OCI-LY1 (cell line): Measurements from ENCODE around the gene MDGA2.

Experiments used
- H2AFZ ChIP-seq: fragments of 200-600 bp; sonication (generic), shearing (Covaris generic); 2 replicates; pipeline ENCODE4 v1.6.0; 2014; ENCODE audit warnings: antibody characterized with exemption, mild to moderate bottlenecking, low read length
- H3F3A ChIP-seq: fragments of 200-600 bp; sonication (generic), shearing (Covaris generic); 2 replicates; pipeline ENCODE4 v1.6.0; 2014; ENCODE audit warnings: mild to moderate bottlenecking, antibody characterized with exemption, low read length, moderate library complexity; ENCODE audit not compliant: insufficient read depth
- H3K27ac ChIP-seq: fragments of 200-600 bp; sonication (generic); 2 replicates; pipeline ENCODE4 v1.5.1; 2014; ENCODE audit warnings: low read length, mixed run types, mild to moderate bottlenecking, low read depth; ENCODE audit not compliant: poor library complexity, severe bottlenecking
- H3K27me3 ChIP-seq: fragments of 200-600 bp; sonication (generic); 2 replicates; pipeline ENCODE4 v1.6.0; 2014; ENCODE audit warnings: antibody characterized with exemption, mild to moderate bottlenecking, low read length, moderate library complexity; ENCODE audit not compliant: insufficient read depth
- H3K36me3 ChIP-seq: fragments of 200-600 bp; sonication (generic); 2 replicates; pipeline ENCODE4 v1.6.1; 2014; ENCODE audit warnings: mild to moderate bottlenecking, antibody characterized with exemption, low read length, moderate library complexity, mixed read lengths; ENCODE audit not compliant: insufficient read depth
- H3K4me1 ChIP-seq: fragments of 200-600 bp; sonication (generic); 2 replicates; pipeline ENCODE4 v1.5.1; 2014; ENCODE audit warnings: mild to moderate bottlenecking, low read length, moderate library complexity; ENCODE audit not compliant: insufficient read depth, severe bottlenecking
- H3K4me2 ChIP-seq: fragments of 200-600 bp; sonication (generic), shearing (Covaris generic); 2 replicates; pipeline ENCODE4 v1.6.1; 2014; ENCODE audit warnings: low read length
- H3K4me3 ChIP-seq: fragments of 200-600 bp; sonication (generic); 2 replicates; pipeline ENCODE4 v1.5.1; 2014; ENCODE audit warnings: low read length, low read depth, mild to moderate bottlenecking, mixed read lengths; ENCODE audit not compliant: poor library complexity, severe bottlenecking
- H3K79me2 ChIP-seq: fragments of 200-600 bp; shearing (Covaris generic); 2 replicates; pipeline ENCODE4 v1.6.1; 2016; ENCODE audit warnings: mixed run types, low read length, mixed read lengths; ENCODE audit not compliant: insufficient read depth
- H3K9ac ChIP-seq: fragments of 200-600 bp; sonication (generic), shearing (Covaris generic); 2 replicates; pipeline ENCODE4 v1.6.1; 2014; ENCODE audit warnings: mild to moderate bottlenecking, low read length, mixed read lengths
- H3K9me2 ChIP-seq: fragments of 200-600 bp; sonication (generic), shearing (Covaris generic); 2 replicates; pipeline ENCODE4 v1.6.1; 2014; ENCODE audit warnings: low read depth, mild to moderate bottlenecking, low read length, mixed read lengths
- H3K9me3 ChIP-seq: fragments of 200-600 bp; shearing (Covaris generic); 2 replicates; pipeline ENCODE4 v1.6.1; 2014; ENCODE audit warnings: low read length, mixed read lengths
- H4K20me1 ChIP-seq: fragments of 200-600 bp; sonication (generic), shearing (Covaris generic); 2 replicates; pipeline ENCODE4 v1.6.0; 2016; ENCODE audit warnings: mild to moderate bottlenecking, low read length; ENCODE audit not compliant: insufficient read depth
- EZH2 ChIP-seq: fragments of 200-600 bp; sonication (generic), shearing (Covaris generic); IDR thresholded peaks from 2 replicates; pipeline ENCODE4 v1.8.0; 2017; ENCODE audit warnings: borderline replicate concordance, mixed run types, mild to moderate bottlenecking, antibody characterized with exemption, low read length, moderate library complexity, mixed read lengths
- TF ChIP-seq, protein P1 (sequence below): fragments of 200-600 bp; sonication (generic), shearing (Covaris generic); IDR thresholded peaks from 2 replicates; pipeline ENCODE4 v1.5.1; 2017; ENCODE audit warnings: mild to moderate bottlenecking, antibody characterized with exemption, low read length, moderate library complexity, mixed read lengths

MDGA2 gene

DNA sequence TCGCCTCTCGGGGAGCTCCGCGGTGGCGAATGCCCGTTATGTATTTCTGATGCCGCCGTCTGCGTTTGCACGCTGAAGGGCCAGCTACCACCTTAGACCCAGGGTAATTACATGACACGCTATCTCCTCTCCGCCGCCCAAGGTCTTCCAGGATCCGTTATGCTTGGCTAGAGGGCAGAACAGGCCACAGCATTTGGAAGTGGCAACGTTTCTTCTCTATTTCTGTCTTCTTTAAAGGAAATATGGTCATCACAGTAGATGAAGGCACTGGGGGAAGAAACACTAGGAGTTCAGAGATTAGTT lies 861 bp upstream of the MDGA2 start:
- Histone ChIP-seq H3K4me1 (no peaks in the 10 kb centered on the region), H3K9me3 (no peaks in the 10 kb centered on the region), H3K9me2 (no peaks in the 10 kb centered on the region), H3F3A (no peaks in the 10 kb centered on the region), H3K4me2 (no peak overlapping the region), H3K36me3 (no peaks in the 10 kb centered on the region), H4K20me1 (no peaks in the 10 kb centered on the region), H3K4me3 (no peak overlapping the region), H3K27me3 (no peaks in the 10 kb centered on the region), H2AFZ (no peak overlapping the region), H3K79me2 (no peaks in the 10 kb centered on the region), H3K27ac (no peak overlapping the region), H3K9ac (no peak overlapping the region)
- TF ChIP-seq, protein P1, sequence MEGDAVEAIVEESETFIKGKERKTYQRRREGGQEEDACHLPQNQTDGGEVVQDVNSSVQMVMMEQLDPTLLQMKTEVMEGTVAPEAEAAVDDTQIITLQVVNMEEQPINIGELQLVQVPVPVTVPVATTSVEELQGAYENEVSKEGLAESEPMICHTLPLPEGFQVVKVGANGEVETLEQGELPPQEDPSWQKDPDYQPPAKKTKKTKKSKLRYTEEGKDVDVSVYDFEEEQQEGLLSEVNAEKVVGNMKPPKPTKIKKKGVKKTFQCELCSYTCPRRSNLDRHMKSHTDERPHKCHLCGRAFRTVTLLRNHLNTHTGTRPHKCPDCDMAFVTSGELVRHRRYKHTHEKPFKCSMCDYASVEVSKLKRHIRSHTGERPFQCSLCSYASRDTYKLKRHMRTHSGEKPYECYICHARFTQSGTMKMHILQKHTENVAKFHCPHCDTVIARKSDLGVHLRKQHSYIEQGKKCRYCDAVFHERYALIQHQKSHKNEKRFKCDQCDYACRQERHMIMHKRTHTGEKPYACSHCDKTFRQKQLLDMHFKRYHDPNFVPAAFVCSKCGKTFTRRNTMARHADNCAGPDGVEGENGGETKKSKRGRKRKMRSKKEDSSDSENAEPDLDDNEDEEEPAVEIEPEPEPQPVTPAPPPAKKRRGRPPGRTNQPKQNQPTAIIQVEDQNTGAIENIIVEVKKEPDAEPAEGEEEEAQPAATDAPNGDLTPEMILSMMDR, result no peak
- no peak for TF ChIP-seq EZH2

DNA sequence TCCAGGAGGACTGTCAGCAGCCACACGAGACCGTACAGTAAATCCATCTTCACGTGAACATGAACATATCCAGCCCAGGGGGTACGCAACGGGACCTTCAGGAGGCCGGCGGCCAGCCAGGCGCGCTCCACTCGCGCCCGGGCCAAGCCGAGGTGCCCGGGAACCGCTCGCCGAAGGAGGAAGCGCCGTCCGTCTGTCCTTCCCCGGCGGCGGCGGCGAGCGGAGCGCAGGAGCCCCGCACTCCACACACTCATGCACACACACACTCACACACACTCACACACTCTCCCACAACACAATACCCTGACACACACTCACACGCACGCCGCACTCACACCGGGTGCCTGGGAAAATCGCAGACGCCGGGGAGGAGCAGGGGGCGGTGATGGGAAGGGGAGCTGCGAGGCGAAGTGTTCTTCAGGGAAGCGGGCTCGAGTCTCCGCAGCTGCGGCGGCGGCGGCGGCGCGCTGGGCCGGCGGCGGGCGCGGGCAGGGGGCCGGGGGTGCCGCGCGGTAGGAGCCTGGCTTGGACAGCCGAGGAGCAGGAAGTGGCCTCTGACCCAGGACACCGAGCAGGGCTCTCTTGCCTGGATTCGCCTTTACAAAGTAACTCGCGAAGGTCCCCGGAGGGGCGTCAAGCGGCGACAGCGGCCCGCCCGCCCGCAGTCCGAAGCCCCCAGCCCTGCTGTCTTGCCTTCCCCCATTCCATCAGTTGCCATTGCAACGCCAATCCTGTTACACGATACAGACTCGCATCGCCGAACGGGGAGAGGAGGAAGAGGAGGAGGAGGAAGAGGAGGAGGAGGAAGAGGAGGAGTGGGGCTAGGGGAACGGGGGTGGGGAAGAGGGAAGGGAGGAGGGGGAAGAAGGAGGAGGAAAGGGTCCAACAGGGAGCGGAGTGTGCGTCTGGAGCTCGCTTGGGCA lies 601 bp downstream of the MDGA2 start:
- Histone ChIP-seq H3F3A (no peaks in the 10 kb centered on the region), H3K36me3 (no peaks in the 10 kb centered on the region), H4K20me1 (no peaks in the 10 kb centered on the region), H3K4me3 (no peak overlapping the region), H3K4me1 (no peaks in the 10 kb centered on the region), H3K4me2 (no peak overlapping the region), H3K9ac (no peak overlapping the region), H3K79me2 (no peaks in the 10 kb centered on the region), H3K9me2 (no peaks in the 10 kb centered on the region), H3K27ac (no peak overlapping the region), H3K9me3 (no peaks in the 10 kb centered on the region), H3K27me3 (no peaks in the 10 kb centered on the region), H2AFZ (no peak overlapping the region)
- TF ChIP-seq, protein P1, result no peak
- no peak for TF ChIP-seq EZH2

DNA sequence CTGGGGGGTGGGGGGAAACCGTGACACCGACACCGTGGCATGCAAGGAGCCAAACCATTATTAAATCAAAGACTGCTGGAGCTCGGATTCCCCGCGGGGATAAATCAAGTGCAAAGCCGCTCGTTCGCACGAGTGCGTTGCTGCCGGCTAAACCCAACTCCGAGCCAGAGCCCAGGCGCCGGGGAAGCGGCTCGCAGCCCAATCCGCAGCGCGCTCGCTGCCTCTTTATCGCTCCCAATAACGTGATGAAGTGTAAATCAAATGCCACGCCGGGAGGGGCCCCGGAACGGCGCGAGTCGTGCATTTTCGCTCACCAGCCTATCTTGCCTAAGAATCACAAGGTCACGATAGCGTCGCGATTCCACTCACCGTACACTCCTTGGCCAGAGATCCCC lies 1.3 kb downstream of the MDGA2 start:
- Histone ChIP-seq H3K9me3 (no peaks in the 10 kb centered on the region), H3K4me2 (no peak overlapping the region), H3K9me2 (no peaks in the 10 kb centered on the region), H3F3A (no peaks in the 10 kb centered on the region), H3K4me1 (no peaks in the 10 kb centered on the region), H2AFZ (no peak overlapping the region), H4K20me1 (no peaks in the 10 kb centered on the region), H3K27ac (no peak overlapping the region), H3K4me3 (no peak overlapping the region), H3K9ac (no peak overlapping the region), H3K27me3 (no peaks in the 10 kb centered on the region), H3K79me2 (no peaks in the 10 kb centered on the region), H3K36me3 (no peaks in the 10 kb centered on the region)
- TF ChIP-seq, protein P1, result no peak
- no peak for TF ChIP-seq EZH2
